C4-2B (cell line): ENCODE results near the gene GRP.

ENCODE experiments used
- ZFX ChIP-seq: fragments of 450-650 bp; IDR thresholded peaks from 2 replicates; pipeline ENCODE4 v1.6.1; 2017
- TF ChIP-seq, protein P1 (sequence below): fragments of 450-650 bp; conservative IDR thresholded peaks from 2 replicates; pipeline ENCODE4 v1.5.1; 2017; ENCODE audit warnings: mild to moderate bottlenecking

DNA sequence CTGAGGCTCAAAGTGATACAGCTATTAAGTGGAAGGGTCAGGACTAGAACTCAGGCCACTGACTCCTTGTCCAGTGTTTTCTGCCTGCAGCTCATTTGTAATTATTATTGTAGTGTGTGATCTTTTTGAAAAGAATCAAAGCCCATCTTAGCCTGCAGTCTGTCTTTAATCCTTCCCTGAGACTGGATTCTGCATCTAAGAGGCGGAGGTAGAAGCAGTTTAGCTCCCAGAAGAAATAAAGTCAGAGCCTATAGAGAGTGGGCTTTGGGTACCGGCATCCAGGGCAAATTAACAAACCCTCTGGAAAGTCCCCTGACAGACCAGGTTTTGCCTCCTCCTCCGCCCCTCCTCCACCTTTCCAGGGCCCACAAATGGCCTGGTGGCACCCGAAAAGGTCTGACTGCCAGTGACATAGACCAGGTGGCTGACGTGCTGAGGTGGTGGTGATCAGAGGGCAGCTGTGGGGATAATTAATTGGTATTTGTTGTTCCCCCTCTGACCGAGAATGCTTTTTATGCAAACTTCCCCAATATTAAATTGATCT, 55.5 kb downstream of the GRP start:
- TF ChIP-seq, protein P1, sequence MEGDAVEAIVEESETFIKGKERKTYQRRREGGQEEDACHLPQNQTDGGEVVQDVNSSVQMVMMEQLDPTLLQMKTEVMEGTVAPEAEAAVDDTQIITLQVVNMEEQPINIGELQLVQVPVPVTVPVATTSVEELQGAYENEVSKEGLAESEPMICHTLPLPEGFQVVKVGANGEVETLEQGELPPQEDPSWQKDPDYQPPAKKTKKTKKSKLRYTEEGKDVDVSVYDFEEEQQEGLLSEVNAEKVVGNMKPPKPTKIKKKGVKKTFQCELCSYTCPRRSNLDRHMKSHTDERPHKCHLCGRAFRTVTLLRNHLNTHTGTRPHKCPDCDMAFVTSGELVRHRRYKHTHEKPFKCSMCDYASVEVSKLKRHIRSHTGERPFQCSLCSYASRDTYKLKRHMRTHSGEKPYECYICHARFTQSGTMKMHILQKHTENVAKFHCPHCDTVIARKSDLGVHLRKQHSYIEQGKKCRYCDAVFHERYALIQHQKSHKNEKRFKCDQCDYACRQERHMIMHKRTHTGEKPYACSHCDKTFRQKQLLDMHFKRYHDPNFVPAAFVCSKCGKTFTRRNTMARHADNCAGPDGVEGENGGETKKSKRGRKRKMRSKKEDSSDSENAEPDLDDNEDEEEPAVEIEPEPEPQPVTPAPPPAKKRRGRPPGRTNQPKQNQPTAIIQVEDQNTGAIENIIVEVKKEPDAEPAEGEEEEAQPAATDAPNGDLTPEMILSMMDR = no peak
- TF ChIP-seq ZFX = no peak
